ENCODE data around the gene CAPRIN2. TPM values are rescaled to one million over a fixed set of nuclear protein-coding genes. Genes with fewer than 3 reads are reported as not detected.

The CAPRIN2 gene
- total and polyA plus RNA-seq, 2 experiments from 2014 or later: 26.0 to 38.4 TPM

DNA sequence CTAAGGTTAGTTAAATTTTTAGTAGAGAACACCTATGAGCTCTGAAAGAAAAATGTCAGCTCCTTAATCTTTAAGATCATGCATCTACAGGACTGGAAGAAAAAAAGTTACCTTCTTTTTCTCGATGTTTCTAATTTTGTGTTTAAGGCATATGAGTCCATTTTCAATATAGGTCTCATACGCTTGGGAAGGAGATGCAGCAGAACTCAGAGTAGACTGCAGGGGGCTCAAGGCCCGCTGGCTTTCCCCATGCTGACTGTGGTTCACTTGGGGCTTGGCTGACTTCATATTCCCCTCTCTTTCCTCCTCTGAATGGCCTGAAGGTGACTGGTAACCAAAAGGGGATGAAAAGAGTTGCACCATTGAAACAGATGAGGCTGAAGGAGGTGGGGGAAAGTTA, 1.5 kb downstream of the CAPRIN2 start:
- Histone ChIP-seq H3K36me3 (no peaks in the 10 kb centered on the region), H3K27ac (peak overlapping the region; percentile 84), H3K4me3 (peak overlapping the region; percentile 74), H3K9me3 (ENCODE audit: low read depth) (no peaks in the 10 kb centered on the region), H3K27me3 (no peaks in the 10 kb centered on the region), H3K4me1 (ENCODE audit: low read depth) (peaks cover 12% of the 10 kb centered on the region)
- TF ChIP-seq, protein P1, sequence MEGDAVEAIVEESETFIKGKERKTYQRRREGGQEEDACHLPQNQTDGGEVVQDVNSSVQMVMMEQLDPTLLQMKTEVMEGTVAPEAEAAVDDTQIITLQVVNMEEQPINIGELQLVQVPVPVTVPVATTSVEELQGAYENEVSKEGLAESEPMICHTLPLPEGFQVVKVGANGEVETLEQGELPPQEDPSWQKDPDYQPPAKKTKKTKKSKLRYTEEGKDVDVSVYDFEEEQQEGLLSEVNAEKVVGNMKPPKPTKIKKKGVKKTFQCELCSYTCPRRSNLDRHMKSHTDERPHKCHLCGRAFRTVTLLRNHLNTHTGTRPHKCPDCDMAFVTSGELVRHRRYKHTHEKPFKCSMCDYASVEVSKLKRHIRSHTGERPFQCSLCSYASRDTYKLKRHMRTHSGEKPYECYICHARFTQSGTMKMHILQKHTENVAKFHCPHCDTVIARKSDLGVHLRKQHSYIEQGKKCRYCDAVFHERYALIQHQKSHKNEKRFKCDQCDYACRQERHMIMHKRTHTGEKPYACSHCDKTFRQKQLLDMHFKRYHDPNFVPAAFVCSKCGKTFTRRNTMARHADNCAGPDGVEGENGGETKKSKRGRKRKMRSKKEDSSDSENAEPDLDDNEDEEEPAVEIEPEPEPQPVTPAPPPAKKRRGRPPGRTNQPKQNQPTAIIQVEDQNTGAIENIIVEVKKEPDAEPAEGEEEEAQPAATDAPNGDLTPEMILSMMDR (IDR thresholded peaks at IDR 0.05; ENCODE audit: low read depth, low read length): peak; percentile 65
- peak; percentile 50 to 66 for DNase-seq (ENCODE audit: low read depth in 1 of 2, low spot score in 1 of 2)

DNA sequence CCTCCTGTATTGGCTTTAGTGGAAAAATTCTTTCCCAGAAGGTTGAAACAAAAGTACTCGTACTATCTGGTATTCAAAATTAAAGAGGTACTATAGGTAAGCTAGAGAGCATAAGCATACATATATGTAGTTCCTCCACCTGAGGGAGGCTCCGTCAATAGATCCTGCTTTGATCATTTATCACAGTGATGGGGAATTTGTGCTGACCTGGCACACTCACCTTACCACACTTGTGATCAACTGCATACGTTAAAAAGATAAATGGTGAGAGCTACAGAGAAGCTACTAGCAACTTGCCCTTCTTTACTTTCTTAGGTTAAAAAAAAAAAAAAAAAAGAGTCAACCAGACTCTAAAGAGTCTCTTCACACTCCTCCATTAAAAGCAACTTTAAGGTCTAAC, 2.5 kb downstream of the CAPRIN2 start:
- no peak overlapping the region for H3K4me3 ChIP-seq

DNA sequence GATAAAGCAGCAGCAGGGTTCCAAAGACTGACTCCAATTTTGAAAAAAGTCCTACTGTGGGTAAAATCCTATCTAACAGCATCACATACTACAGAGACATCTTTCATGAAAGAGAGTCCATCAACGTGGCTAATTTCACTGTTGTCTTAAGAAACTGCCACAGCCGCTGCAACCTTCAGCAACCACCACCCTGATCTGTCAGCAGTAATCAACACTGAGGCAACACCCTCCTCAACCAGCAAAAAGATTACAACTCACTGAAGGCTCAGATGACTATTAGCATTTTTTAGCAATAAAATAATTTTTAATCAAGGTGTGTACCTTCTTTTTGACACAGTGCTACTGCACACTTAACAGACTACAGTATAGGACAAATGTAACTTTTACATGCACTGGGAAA, 6.6 kb downstream of the CAPRIN2 start:
- Histone ChIP-seq H3K4me3 (no peak overlapping the region), H3K36me3 (no peaks in the 10 kb centered on the region), H3K4me1 (ENCODE audit: low read depth) (peaks cover 6% of the 10 kb centered on the region), H3K9me3 (ENCODE audit: low read depth) (no peaks in the 10 kb centered on the region), H3K27me3 (no peaks in the 10 kb centered on the region), H3K27ac (no peak overlapping the region)
- TF ChIP-seq, protein P1 (IDR thresholded peaks at IDR 0.05; ENCODE audit: low read depth, low read length): no peak
- DNase-seq (ENCODE audit: low read depth in 1 of 2, low spot score in 1 of 2): peak in 1 of 2 donors; percentile 38

More for the DNA sequence above, 2.5 kb downstream of the CAPRIN2 start:
- TF ChIP-seq, protein P1 (IDR thresholded peaks at IDR 0.05; ENCODE audit: low read depth, low read length): no peak
- Histone ChIP-seq H3K36me3 (no peaks in the 10 kb centered on the region), H3K9me3 (ENCODE audit: low read depth) (no peaks in the 10 kb centered on the region), H3K27ac (no peak overlapping the region), H3K27me3 (no peaks in the 10 kb centered on the region), H3K4me1 (ENCODE audit: low read depth) (peaks cover 12% of the 10 kb centered on the region)
- DNase-seq (ENCODE audit: low read depth in 1 of 2, low spot score in 1 of 2): no peak

DNA sequence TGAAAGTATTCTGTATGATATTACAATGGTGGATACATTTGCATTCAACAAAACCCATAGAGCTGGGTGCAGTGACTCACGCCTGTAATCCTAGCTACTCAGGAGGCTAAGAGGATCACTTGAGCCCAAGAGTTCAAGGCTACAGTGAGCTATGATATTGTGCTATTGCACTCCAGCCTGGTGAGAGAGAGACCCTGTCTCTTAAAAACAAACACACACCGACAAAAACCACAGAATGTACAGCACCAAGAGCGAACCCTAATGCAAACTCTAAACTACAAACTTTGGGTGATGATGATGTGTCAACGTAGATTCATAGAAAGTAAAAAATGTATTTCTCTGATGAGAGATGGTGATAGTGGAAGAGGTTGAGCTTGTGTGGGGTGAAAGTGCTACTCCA, 8.6 kb downstream of the CAPRIN2 start:
- TF ChIP-seq, protein P1 (IDR thresholded peaks at IDR 0.05; ENCODE audit: low read depth, low read length): no peak
- Histone ChIP-seq H3K9me3 (ENCODE audit: low read depth) (no peaks in the 10 kb centered on the region), H3K27me3 (no peaks in the 10 kb centered on the region), H3K4me3 (no peak overlapping the region), H3K27ac (no peak overlapping the region), H3K36me3 (no peaks in the 10 kb centered on the region), H3K4me1 (ENCODE audit: low read depth) (no peaks in the 10 kb centered on the region)
- DNase-seq (ENCODE audit: low read depth in 1 of 2, low spot score in 1 of 2): no peak

GRCh38 chr12:30744321-30744720, 10.4 kb downstream of the CAPRIN2 start:
- Histone ChIP-seq H3K4me3 (no peak overlapping the region), H3K27ac (no peak overlapping the region), H3K4me1 (ENCODE audit: low read depth) (no peaks in the 10 kb centered on the region), H3K9me3 (ENCODE audit: low read depth) (no peaks in the 10 kb centered on the region), H3K27me3 (no peaks in the 10 kb centered on the region), H3K36me3 (peaks cover 4% of the 10 kb centered on the region)
- TF ChIP-seq, protein P1 (IDR thresholded peaks at IDR 0.05; ENCODE audit: low read depth, low read length): no peak
- DNase-seq (ENCODE audit: low read depth in 1 of 2, low spot score in 1 of 2): no peak

- Histone ChIP-seq H3K9me3 (ENCODE audit: low read depth) (no peaks in the 10 kb centered on the region), H3K27me3 (no peaks in the 10 kb centered on the region), H3K4me1 (ENCODE audit: low read depth) (no peaks in the 10 kb centered on the region), H3K36me3 (peaks cover 7% of the 10 kb centered on the region), H3K4me3 (no peak overlapping the region), H3K27ac (no peak overlapping the region)
- DNase-seq (ENCODE audit: low read depth in 1 of 2, low spot score in 1 of 2): no peak
- TF ChIP-seq, protein P1 (IDR thresholded peaks at IDR 0.05; ENCODE audit: low read depth, low read length): no peak
These were observed 14.5 kb downstream of the CAPRIN2 start for GRCh38 chr12:30740274-30740673.

All from cardiac muscle cell (in vitro differentiated cells and primary cell).